ENCODE results near the gene IKBKG.
"Not testable (repeated sequence)": the region's sequence is repeated elsewhere in the genome, so short reads cannot be mapped to it uniquely, and the experiment has no call there.

Gene IKBKG

GRCh38 chrX:154607370-154607769 lies 60.0 kb downstream of the IKBKG start:
- no peak for DNase-seq (ENCODE audit: insufficient read length, low spot score)
- TF ChIP-seq CTCF (IDR thresholded peaks at IDR 0.05; ENCODE audit: insufficient read depth, missing control alignments): no peak
- no peak for FAIRE-seq

GRCh38 chrX:154607976-154608375 lies 60.6 kb downstream of the IKBKG start:
- DNase-seq (ENCODE audit: insufficient read length, low spot score); FAIRE-seq: not testable (repeated sequence)

GRCh38 chrX:154608823-154609222 lies 61.4 kb downstream of the IKBKG start:
- DNase-seq (ENCODE audit: insufficient read length, low spot score); FAIRE-seq: not testable (repeated sequence)

GRCh38 chrX:154611146-154611545 lies 63.7 kb downstream of the IKBKG start:
- not testable (repeated sequence) for FAIRE-seq; DNase-seq (ENCODE audit: insufficient read length, low spot score)

GRCh38 chrX:154613586-154613985 lies 66.2 kb downstream of the IKBKG start:
- not testable (repeated sequence) for FAIRE-seq; DNase-seq (ENCODE audit: insufficient read length, low spot score)
